GM19372 (cell line): ENCODE results near the gene FAM163B.

ENCODE experiments used
- ATAC-seq: cut with Tn5 transposase; IDR thresholded peaks from one replicate; pipeline ENCODE4 v1.9.1; 2021; ENCODE audit warnings: mild to moderate bottlenecking, low read depth, moderate library complexity; ENCODE audit not compliant: unreplicated experiment

FAM163B gene

GRCh38 chr9:133584167-133584558, 25.0 kb downstream of the FAM163B start:
- ATAC-seq = no peak

DNA sequence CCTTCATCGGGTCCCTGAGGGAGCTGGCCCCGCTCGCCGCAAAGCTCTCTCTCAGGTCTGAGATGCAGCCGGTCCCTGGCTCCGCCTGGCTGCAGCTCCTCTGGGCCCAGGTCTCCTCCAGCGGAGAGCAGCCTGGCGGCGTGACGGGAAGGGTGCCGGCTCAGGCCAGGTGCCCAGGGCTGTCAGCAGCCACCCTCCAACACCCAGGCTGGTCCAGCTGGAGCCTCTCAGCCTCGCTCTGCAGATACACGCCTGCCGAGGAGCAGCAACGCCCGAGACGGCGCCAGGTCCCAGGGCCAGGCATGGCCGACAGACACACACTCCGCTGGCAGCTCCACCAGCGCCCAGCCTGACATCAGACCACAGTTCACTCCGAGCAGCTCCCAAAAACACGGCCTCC, 25.6 kb downstream of the FAM163B start:
- no peak for ATAC-seq

DNA sequence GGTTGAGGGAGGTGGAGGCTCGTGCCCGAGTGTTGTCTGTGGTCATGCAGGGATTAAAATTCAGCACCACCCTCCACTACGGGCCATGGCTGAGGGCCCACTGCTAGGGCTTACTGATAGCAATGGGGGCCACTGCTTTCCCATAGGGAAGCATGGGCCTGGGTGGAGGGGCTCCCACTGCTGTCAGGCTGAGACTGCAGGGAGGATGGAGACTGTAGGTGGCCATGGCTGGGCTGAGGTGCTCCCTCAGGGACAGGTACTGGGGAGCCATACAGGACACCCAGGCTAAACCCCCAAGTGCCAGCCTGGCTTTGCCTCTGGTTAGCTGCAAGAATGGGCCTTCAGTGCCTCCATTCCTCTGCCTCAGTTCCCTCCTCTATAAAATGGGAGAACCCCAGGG, 26.1 kb downstream of the FAM163B start:
- no peak for ATAC-seq

GRCh38 chr9:133582501-133583045, 26.6 kb downstream of the FAM163B start:
- ATAC-seq = no peak

DNA sequence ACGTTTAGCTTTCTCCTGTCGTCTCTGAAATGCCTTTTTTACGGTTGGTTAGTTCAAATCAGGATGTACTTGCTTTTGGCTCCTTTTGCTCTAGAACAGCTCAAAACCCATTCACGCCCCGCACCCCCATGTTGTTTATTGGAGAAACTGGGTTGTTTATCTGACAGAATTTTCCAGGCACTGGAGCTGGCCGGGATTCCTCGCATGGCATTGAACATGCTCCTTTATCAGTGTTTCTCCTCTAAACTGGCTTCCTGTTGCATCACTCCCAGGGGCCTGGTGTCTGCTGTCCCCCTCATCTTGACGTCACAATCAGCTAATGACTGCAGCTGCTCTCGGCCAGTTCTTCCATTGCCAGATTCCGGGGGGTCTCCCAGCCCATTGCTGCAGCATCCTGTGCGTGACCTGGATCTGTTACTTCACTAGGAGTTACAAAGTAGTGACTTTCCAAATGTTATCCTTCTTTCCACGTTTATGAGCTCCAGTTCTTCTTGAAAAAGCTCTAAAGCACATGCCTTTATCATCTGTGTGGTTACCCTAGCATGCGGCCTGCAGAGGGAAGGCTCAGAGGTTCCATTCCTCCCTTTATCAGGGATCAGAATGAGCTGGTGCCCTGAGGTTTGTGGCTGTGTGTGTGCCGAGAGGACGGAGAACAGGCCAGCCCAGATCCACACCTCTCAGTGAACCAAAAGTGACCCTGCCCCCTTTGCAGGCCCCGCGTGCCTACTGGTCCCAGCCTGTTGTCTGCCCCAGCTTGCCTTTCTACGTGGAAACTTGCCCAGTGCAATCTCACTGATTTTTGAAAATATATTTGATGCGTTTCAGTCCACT, 27.5 kb downstream of the FAM163B start:
- ATAC-seq = no peak

- ATAC-seq = no peak
These were observed 28.2 kb downstream of the FAM163B start for GRCh38 chr9:133581011-133581410.

DNA sequence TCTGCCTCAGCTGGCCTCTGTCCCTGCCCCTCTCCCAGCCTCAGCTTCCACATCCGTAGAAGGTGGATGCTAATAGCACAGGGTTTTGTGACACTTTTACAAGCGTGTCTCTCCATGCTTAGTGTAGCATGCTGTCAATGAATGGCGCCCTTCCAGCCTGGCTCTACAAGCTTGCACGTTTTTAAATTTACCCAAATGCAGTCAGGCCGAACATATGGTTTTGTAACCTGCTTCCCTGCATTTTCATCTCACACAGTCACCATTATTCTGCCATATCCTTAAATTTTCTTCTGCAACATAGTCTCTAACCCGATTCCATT, 28.8 kb downstream of the FAM163B start:
- no peak for ATAC-seq

DNA sequence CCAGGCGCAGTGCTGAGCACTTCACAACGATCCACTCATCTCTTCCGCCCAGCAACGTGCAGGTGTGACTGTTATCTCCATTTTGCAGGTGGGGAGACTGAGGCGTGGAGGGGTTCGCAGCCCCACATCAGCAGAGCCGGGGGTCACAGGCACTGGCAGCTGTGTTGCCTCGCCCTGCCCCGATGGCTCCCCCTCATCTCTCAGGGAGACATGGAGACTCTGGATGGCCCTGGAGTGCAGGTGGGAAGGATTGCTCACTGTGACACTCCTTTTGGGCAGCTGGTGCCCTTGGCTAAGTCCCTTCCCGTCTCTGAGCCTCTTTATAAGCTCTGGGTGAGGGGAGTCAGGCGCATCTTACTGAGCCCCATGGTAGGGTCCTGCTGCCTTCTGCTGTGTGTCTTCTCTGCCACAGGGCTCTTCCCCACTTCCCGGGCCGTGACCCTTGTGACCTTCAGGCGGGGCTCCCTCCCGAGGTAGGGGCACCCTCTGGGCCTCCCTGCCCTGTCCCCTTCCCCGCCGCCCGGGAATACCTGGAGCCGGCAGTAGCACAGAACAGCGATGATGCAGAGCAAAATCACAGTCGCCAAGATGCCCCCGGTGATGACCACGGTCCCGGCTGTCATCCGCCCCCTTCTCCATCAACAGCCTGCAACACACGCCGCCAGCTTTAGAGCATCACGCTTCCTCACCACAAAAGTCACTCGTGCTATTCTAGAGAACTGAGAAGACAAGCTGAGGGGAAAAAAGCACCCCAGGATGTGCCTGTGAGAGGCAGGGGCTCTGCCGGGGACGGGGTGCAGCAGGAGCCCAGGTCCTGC, 29.4 kb downstream of the FAM163B start:
- ATAC-seq = no peak

DNA sequence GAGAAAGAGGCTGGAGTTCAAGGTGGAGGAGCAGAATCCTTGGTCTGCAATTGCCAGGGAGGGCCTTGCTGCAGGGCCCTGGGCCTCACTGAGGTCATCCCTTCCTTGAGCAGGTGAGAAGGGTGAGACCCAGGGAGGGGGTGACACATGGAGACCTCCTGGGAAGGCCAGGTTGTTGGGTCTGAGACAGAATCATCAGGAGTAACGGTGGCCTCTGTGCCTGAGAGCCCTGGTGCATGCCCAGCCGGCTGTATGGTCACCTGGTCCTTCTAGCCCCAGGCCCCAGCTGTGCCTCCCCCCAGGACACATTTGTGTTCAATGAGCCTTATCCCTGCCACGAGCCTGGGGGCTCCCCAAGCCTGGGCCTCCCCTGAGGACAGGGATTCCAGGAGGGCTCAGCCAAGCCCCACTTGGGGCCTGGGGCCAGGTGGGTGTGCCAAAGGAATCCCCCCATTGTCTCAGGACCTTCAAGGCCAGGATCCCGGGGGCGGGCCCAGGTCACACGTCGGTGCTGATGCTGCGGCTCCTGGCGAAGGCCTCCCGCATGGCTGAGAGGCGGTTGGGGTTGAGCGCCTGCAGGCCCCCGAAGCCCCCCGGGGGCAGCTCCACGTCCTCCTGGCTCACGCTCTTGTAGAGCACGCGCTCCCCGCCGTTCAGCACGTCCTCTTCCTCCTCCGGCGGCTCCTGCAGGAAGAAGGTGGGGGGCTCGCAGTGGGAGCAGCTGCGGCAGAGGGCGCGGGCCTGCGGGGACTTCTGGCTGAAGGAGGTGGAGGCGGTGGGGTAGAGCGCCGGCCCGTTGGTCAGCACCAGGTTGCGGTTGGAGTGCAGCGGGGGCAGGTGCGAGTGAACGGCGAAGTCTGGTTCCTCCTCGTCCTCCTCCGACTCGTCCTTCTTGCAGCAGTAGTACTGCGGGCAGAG, 30.4 kb downstream of the FAM163B start:
- no peak for ATAC-seq

DNA sequence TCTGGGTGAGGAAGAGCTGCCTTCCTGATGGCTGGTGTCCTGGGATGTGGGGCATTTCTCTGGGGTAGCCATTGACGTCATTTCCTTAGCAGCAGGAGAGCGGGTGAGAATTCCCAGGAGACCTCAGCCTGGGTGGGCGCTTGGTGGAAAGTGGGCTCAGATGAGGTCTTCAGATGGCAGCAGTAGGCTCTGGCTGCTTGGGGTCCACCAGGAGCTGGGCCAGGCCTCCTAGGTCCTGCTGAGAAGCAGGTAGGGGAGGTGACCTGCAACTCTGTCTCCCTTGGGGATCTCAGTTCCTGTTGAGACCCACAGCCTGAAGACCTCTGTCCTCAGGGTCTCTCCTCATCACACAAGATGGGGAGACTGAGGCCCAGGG, 31.5 kb downstream of the FAM163B start:
- no peak for ATAC-seq

GRCh38 chr9:133576875-133577736, 32.1 kb downstream of the FAM163B start:
- no peak for ATAC-seq

DNA sequence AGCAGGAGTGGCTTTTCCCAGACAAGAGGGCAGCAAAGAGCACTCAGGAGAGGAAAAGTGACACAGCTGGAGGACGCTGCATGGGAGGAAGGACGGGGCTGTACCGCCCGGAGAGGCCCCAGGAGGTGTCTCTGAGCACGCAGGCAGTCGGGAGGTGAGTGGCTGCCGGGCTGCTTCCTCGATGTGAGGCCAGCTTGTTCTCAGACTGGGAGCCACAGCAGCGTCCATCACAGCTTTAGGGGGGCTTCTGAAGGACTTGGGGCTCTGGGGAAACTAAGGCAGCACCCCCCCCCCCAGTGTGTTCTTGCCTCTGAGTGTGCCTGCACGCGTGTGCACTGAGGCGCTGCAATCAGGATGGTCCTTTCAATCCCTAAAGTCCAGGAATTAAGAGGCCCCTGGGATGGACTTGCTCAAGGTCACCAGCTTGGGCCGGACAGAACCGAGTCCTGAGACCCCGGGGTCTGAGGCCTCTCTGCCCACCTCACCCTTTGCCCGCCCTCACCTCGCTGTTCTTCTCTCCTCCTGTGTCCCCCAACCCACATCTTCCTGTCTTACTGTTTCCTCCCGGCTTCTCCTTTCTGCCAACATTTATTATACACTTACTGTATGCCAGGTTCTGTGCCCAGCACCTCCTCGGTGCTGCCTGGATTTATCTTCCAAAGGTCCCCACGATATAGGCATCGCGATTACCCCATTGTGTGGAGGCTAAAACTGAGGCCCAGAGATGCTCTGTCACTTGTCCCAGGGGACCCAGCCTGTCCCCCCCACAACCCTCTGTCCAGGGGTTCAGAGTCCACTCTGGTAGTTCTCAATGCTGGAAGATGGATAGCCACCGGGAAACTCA, 32.9 kb downstream of the FAM163B start:
- no peak for ATAC-seq

GRCh38 chr9:133575186-133576030, 33.8 kb downstream of the FAM163B start:
- ATAC-seq = no peak

- ATAC-seq = no peak
These were observed 34.4 kb downstream of the FAM163B start for GRCh38 chr9:133574771-133575170.

- no peak for ATAC-seq
These were observed 35.2 kb downstream of the FAM163B start for GRCh38 chr9:133573791-133574515.

- ATAC-seq = no peak
These were observed 36.3 kb downstream of the FAM163B start for GRCh38 chr9:133572821-133573361.
